ENCODE results near the gene ST6GAL1. TPM values are rescaled to one million over a fixed set of nuclear protein-coding genes. Genes with fewer than 3 reads are reported as not detected.
"Not testable (repeated sequence)": the region's sequence is repeated elsewhere in the genome, so short reads cannot be mapped to it uniquely, and the experiment has no call there.

ST6GAL1 gene
- total RNA-seq, 1 experiment from 2014 or later = 11.8 TPM

DNA sequence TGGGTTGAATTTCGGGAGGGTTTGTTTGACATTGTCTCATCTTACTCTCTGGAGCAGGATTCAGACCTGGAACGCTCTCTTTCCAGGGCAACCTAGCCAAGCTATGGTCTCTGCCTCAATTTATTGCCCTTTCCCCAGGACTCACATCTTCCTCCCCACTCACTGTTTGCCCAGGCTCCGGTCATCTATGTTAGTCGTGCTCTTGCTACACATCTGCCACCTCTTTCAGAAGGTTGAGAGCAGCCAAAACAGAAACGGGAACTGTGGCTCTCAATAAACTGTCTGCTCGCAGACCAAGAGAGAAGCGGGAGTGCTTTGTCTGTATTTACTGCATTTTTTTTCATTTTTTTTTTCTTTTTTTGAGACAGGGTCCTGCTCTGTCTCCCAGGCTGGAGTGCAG is 81.6 kb downstream of the ST6GAL1 start:
- DNase-seq (ENCODE audit: low spot score) = no peak
- in situ Hi-C loops (cut with HindIII; ENCODE audit: low sequenced_read_pairs) = no loop called here

DNA sequence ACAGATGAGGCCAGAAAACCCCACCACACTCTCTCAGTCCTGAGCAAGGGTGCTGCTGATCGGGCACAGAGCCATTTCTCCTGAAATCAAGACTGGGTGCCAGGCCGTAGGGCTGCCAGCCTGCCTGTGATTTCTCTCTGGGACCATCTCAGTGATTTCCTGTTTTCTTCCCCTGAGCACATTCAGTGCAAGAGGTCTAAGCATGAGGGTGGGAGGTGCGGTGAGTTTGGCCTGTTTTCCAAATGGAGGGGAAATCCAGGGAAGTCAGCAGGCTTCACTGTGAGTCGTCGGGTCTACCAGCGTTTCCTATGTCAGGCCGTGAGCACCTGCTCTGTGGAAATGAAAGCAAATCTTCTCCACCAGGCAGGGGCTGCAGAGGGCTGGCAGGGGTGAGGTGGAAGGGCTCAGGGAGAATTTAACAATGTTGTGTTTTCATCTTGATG is 82.3 kb downstream of the ST6GAL1 start:
- in situ Hi-C loops (cut with HindIII; ENCODE audit: low sequenced_read_pairs) = no loop called here
- no peak for DNase-seq (ENCODE audit: low spot score)

DNA sequence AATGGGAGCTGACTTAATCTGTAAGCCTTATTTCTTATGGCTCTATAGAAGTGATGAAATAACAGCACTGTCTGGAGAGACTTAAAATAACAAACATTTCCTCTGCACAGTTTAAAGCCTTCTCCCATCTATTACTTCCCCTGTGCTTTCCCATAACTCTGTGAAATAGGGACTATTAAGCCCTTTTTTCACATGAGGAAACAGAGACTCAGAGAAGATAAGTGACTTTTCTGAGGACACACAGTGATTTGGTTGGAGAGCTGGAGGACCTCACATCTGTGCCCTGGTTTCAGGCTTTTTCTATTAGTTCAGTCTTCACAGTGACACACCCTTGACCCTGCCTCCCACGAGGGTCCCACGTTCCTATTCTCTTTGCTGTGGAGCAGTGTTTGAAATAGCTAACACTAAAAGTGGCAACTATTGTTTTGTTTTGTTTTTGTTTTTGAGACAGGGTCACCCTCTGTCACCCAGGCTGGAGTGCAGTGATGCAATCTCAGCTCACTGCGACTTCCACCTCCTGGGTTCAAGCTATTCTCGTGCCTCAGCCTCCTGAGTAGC is 82.9 kb downstream of the ST6GAL1 start:
- no peak for DNase-seq (ENCODE audit: low spot score)
- in situ Hi-C loops (cut with HindIII; ENCODE audit: low sequenced_read_pairs) = no loop called here

DNA sequence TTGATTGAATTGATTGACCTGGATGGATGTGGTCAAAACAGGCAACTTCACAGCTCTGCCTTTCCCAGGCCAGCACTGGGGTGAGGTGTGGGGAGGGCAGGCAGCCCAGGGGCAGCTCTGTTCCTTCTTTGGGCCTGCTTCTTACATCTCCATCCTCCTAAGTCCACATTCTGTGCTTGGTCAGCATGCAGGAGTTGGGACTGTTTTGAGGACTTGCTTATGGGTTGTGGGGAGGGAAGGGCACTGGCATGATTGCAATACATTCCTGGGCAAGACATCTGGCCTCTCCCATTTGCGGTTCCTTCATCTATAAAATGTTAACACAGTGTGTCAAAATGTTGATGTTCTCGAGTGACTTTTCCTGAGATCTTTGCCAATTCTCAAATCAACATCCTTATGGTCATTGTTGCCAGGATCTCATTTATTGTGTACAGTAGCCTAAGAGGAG is 84.1 kb downstream of the ST6GAL1 start:
- DNase-seq (ENCODE audit: low spot score) = no peak
- in situ Hi-C loops (cut with HindIII; ENCODE audit: low sequenced_read_pairs) = no loop called here

DNA sequence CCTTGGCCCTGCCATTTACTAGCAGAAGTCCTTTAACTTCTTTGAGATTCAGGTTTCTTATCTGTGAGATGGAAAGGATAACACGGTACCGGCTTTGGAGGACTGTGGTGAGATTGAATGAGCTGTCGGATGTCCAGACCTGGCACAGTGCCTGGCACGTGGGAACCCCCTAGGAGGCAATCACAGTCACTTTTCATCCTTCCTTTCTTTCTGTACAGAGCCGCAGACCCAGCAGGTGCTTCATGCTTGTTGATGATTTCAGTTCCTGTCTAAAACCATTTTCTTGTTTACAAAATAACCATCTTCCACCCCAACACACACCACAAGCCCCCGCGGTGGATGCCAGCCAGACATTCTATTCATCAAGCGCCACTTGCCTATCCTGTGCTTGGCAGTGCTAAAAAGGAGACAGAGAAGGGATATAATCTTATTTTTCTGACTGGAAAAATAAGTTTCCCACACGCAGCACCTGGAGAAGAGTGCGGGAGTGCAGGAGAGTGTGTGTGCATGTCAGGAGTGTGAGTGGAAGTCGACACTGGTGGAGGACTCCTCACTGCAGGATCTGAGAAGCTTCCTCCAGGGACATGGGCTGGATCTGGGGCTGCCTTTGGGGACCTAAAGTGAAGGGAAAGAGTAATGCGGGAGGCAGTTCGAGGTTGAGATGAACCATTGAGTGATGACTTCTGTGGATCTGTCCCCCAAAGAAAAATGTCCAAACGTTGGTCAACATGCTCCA is 85.7 kb downstream of the ST6GAL1 start:
- no peak for DNase-seq (ENCODE audit: low spot score)
- in situ Hi-C loops (cut with HindIII; ENCODE audit: low sequenced_read_pairs) = no loop called here

DNA sequence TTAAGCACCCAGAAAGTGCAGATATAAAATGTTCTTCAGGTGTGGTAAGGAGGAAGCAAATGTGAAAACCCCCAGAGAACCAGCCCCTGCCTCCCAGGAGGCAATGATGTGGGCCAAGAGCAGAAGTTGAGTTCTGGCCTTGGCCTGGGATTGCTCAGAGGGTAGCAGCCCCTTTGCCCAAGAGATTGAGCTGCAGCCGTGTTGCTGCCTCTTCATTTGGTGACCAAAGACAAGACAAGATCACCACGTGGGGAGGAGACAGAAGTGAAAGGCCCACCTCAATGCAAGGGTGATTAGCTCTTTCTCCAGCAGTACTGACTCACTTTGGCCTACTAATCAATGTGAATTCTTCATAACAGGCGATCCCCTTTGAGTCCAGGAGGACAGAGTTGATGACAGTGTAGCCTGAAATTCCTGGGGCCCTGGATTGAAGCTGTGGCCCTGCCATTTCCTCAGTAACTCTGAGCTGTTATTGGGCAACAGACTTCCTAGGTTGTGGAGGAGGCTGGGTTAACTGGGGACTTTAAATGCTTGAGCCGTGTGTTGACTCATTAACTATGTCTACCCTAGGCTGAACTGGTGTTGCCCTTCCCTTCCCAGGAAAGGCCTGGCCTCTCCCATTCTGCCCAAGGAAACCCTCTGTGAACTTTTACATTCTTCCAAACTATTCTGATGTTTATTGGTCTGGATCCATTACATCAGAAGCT is 86.5 kb downstream of the ST6GAL1 start:
- DNase-seq (ENCODE audit: low spot score) = no peak

DNA sequence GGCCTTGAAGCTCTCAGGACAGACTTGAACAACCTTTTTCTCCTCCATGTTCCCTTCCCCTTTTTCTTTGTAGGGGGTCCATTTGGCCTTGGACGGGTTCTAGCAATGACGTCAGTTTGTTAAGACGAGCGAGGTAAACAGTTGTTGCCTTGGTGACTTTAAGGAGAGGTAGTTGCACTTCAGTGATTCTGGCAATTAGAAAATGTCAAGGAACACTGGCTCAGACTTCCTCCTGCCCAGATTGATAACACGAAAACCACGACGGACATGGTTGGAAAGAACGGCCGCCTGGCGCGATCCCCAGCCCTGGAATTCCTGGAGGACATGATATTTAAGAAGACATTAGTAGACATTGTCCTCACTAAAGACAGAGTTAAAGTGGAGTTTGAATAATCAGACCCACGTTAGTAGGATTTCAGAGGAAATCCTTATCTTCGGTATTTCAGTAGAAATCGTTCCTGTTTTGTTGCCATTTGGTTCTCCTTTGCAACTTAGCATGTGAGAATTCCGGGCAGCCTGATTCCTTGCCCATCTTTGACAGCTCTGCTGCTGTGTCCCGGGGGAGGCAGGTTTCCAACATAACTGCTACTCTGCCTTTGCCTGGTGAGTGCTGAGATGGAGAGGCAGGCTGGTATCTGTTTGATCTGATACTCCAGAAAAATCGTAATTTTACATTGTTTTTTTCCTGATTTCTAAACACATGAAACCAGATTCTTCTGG is 87.3 kb downstream of the ST6GAL1 start:
- in situ Hi-C loops (cut with HindIII; ENCODE audit: low sequenced_read_pairs) = no loop called here
- DNase-seq (ENCODE audit: low spot score) = no peak

More for the DNA sequence above, 86.5 kb downstream of the ST6GAL1 start:
- in situ Hi-C loops (cut with HindIII; ENCODE audit: low sequenced_read_pairs) = no loop called here

DNA sequence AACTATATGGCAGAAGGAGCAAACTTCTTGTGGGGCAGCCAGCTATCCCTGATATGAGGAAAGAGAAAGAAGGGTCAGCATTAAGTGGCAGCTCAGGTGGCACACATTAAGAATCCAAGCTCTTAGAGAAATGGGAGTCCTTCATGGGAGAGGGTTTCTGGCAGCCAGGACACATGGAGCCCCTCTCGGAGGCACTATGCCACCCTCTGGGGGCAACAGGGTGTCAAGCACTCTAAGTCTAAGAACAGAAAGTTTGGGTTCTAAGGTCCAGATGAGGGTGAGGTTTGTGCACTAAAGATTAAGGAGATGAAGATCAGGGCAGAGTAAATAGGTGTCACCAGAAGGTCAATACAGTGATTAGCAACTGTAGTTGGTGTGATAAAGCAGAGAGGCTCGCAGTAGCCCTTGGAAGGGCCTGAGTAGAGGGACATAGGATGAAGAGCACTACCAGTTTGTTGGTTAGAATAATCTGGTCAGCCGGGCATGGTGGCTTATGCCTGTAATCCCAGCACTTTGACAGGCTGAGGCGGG is 89.3 kb downstream of the ST6GAL1 start:
- in situ Hi-C loops (cut with HindIII; ENCODE audit: low sequenced_read_pairs) = no loop called here
- DNase-seq (ENCODE audit: low spot score) = no peak

DNA sequence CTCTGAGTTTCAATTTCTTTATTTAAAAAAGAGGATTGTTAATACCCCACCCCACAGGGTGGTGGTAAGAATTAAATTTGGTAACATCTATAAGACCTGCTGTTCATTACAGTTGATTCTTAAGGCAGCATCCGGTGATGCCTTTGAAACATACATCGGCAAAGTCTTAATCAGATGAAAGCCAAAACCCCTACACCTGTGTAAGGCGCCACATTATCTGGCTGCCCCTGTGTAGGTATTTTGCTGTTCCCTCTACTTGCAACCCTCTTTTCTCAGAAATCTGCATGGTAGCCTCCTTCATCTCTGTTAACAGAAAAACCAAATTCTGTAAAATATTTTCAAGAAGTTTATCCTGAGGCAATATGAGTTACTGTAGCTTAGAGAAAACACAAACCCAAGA is 90.0 kb downstream of the ST6GAL1 start:
- DNase-seq (ENCODE audit: low spot score) = no peak
- in situ Hi-C loops (cut with HindIII; ENCODE audit: low sequenced_read_pairs) = no loop called here

DNA sequence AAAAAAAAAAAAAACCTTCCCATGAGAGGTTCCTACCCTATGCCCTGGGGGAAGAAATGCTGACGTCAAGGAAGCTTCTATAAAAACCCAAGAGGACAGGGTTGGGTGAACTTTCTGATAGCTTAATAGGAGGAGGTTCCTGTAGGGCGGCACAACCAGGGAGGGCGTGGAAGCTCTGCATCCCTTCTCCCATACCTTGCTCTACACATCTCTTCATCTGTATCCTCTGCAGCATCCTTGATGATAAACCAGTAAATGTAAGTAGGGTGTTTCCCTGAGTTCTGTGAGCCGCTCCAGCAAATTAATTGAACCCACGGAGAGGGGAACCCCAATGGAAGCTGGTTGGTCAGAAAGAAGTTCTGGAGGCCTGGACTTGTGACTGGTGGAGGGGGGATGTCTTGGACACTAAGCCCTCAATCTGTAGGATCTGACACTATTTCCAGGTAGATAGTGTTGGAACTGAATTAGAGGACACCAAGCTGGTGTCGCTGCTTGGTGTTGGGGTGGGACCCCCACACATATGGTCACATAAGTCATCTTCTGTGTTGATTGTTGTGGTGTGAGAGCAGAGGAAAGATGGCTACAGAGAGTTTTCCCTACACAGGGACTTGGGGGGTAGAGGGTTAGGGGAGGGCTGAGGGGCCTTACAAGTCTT is 91.5 kb downstream of the ST6GAL1 start:
- in situ Hi-C loops (cut with HindIII; ENCODE audit: low sequenced_read_pairs) = no loop called here
- no peak for DNase-seq (ENCODE audit: low spot score)

DNA sequence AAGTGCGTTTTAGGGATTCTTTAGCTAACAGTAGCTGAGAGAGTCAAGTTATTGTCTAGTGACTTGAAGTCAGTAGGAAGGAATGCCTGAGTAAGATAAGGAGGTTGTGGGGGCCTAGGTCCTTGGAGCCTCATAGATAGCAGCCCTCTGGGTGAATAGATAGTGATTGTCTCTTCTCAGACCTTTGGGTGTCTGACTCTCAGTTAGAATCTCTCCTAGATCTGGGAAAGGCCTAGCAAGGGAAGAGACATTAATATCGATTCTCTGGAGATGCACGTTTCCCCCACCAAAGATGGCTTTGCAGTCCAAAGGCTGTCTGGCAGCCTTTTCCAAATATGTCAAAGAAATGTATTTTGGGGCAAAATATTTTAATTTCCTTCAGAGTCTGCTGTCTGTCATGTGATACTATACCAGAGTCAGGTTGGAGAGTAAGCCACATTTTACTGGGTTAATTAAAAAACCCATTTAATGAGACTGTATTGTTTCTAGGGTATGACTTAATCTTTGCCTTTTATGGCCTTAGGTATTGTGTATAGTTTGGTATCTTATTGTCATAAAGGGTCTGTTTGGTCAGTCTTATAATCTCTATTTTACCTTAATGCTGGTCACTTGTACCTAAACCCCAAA is 92.2 kb downstream of the ST6GAL1 start:
- in situ Hi-C loops (cut with HindIII; ENCODE audit: low sequenced_read_pairs) = no loop called here
- no peak for DNase-seq (ENCODE audit: low spot score)

DNA sequence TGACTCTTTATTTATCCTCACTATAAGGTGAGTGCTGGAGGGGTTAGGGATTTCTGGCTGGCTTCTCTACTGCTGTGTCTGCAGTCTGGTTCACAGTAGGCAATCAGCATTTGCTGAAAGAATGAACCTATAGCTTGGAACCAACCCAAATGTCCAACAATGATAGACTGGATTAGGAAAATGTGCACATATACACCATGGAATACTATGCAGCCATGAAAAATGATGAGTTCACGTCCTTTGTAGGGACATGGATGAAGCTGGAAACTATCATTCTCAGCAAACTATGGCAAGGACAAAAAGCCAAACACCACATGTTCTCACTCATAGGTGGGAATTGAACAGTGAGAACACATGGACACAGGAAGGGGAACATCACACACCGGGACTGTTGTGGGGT is 93.0 kb downstream of the ST6GAL1 start:
- DNase-seq (ENCODE audit: low spot score); in situ Hi-C loops (cut with HindIII; ENCODE audit: low sequenced_read_pairs): not testable (repeated sequence)

DNA sequence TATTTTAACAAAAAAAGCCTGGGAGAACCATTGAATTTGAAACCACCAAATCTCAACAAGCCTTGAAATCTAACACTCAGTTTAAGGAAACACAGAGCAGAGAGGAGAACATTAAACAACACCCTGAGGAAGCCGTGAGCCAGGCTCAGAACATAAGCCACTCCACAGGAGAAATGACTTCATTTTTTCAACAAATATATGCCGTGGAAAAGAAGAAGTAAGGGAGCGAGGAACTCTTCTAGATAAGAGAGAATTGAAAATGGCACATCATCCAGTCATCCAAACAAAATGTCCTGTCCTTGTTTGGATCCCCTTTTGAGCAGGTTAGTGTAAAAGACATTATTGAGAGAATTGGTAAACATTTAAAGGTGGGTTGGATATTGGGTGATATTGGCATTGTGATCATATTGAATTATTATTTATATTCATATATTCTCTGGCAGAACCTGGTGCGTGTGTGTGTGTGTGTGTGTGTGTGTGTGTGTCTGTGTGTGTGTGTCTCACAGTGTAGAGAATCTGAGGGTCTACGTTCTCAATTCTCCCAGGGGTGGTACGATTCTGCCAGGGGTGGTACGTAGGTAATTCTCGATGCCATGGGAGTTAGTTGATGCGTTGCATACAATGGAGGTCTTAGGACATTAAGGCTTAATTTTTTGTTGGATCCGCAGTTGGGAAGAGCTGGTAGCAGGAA is 94.4 kb downstream of the ST6GAL1 start:
- in situ Hi-C loops (cut with HindIII; ENCODE audit: low sequenced_read_pairs) = no loop called here
- DNase-seq (ENCODE audit: low spot score) = no peak

DNA sequence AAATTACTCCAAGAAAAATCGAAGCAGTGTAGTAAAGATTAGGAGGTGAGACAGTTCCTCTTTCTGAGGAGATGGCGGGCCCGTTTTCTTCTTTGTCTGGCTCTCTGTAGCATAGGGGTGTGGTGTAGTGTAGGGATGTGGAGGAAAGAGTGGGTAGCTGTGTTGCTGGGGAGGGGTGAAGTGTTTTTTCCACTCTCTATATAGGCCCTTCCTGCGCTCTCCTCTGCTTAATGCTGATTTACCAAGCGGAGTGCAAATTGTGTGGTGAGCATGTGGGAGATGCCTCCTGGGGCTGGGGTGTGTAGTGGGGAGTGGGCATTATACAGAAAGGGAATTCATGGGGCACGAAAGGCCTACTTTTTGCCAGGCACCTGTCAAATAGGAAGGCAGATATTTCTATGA is 94.9 kb downstream of the ST6GAL1 start:
- in situ Hi-C loops (cut with HindIII; ENCODE audit: low sequenced_read_pairs) = no loop called here
- DNase-seq (ENCODE audit: low spot score) = no peak

DNA sequence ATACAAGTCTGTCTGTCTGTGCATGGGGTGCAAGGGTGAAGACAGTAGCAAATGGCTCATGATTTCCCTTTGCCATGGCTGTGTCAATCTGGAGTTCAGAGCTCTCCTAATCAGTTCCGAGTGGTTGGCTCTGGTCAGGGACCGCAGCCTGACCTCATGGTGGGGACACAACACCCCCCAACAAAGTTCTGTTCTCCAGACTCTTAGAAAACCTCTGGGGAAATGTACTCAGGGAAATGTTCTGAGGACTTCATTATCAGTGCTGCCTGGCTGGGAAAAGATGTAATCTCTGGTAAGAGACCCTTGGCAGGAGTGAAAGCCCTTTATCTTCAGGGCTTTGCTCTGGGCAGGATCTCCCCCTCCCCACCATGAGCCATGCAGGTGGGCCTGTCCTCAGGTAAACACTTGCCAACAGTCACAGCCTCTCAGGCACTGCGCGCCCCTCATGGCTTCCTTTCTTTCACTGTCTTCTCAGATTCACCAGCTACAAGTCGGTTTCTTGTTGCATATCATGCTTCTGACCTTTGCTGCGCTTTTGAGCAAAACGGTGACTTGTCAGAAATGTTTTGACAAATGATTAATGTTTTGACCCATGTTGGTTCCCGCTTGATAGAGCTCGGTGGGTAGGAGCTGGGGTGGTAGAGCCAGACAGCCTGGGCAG is 95.5 kb downstream of the ST6GAL1 start:
- in situ Hi-C loops (cut with HindIII; ENCODE audit: low sequenced_read_pairs) = no loop called here
- DNase-seq (ENCODE audit: low spot score) = no peak

DNA sequence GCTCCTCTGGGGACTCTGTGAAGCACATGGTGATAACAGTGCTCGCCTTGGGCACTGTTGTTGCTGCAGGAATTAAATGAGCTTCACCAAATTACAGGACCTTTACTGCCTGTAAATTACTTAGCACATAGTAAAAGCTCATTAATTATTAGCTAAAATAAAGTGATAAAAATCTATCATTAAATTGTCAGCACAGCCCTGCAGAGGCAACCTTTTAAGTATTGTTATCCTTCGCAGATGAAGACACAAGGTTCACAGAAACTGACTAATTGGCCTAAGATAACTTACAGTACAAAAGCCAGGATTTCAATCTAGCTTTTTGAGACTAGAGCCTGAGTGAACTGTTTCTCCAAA is 96.0 kb downstream of the ST6GAL1 start:
- no peak for DNase-seq (ENCODE audit: low spot score)
- in situ Hi-C loops (cut with HindIII; ENCODE audit: low sequenced_read_pairs) = no loop called here

DNA sequence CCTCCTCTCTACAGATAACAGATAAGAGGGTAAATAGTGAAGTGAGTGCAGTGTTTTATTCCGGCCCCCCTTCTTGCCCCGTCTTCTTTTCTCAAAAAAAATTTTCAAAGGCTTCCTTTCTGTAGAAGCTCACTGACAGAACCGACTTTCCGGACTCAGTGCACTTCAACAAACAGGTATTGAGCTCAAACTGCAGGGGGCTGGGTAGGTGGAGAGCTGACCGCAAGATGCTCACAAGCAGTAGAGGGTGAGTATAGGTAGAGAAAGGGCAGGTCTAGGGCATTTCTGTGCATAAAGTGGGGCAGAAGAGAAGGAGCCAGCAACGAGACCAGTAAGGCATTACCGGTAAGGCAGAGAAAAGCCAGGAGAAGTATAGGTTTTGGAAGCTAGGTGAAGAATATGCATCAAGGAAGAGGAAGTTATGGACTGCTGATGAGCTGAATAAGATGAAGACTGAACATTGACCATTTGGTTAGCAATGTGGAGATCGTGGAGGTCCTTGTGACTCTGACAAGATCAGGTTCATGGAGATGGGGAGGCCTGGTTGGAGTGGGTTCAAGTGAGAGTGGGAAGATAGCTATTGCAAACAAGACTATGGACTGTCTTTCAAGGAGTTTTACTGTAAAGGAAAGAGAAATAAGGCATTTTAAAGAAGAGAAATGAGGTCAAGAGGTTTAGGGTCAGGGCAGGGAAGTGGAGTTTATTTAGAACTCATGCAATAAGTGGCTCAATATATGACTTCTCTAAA is 97.4 kb downstream of the ST6GAL1 start:
- no peak for DNase-seq (ENCODE audit: low spot score)

More for the DNA sequence above, 97.4 kb downstream of the ST6GAL1 start:
- in situ Hi-C loops (cut with HindIII; ENCODE audit: low sequenced_read_pairs) = no loop called here
